GM12892 (cell line): ENCODE data around the gene KDM8.

Experiments
- POLR2A ChIP-seq: IDR thresholded peaks from 2 replicates; pipeline ENCODE4 v1.6.1; 2011; ENCODE audit warnings: low read depth, low read length, control low read depth
- POLR2AphosphoS5 ChIP-seq: IDR thresholded peaks from 2 replicates; pipeline ENCODE4 v1.6.1; 2011; ENCODE audit warnings: low read depth, low read length, control low read depth
- TAF1 ChIP-seq: IDR thresholded peaks from 2 replicates; pipeline ENCODE4 v1.6.1; 2011; ENCODE audit warnings: low read depth, mild to moderate bottlenecking, control low read depth, low read length, borderline replicate concordance

- no peak for TF ChIP-seq POLR2A
- no peak for TF ChIP-seq POLR2AphosphoS5
- no peak for TF ChIP-seq TAF1
Measured at GRCh38 chr16:27181019-27181790, 22.1 kb upstream of the KDM8 start.
